Hippocampal formation (tissue), 2 donors: ENCODE results near the gene MRPL58.
"Not testable (repeated sequence)": the region's sequence is repeated elsewhere in the genome, so short reads cannot be mapped to it uniquely, and the experiment has no call there.

Experiments used
- DNase-seq, 2 donors: peaks; one replicate each; lab custom pipeline; 2025; lab: John Stamatoyannopoulos, UW

The MRPL58 gene

GRCh38 chr17:74987418-74987908 is 25.0 kb upstream of the MRPL58 start, which contains the start of gene CDR2L:
Gene CDR2L, plus strand, starts transcription at chr17:74987632. Its CDS starts 412 bp downstream, at chr17:74988044.
- DNase-seq = peak; percentile 92 to 97

GRCh38 chr17:74987909-74988711 is 24.4 kb upstream of the MRPL58 start:
- peak; percentile 71 to 78 for DNase-seq

GRCh38 chr17:74990581-74991105 is 21.8 kb upstream of the MRPL58 start:
- no peak for DNase-seq

GRCh38 chr17:74992223-74992622 is 20.2 kb upstream of the MRPL58 start:
- DNase-seq = no peak

- DNase-seq = no peak
Measured at GRCh38 chr17:74994440-74994839, 18.0 kb upstream of the MRPL58 start.

GRCh38 chr17:74995847-74996246 is 16.6 kb upstream of the MRPL58 start:
- no peak for DNase-seq

GRCh38 chr17:74998783-74999182 is 13.7 kb upstream of the MRPL58 start:
- DNase-seq = no peak

GRCh38 chr17:74999523-74999922 is 12.9 kb upstream of the MRPL58 start:
- no peak for DNase-seq

- DNase-seq = no peak
Measured at GRCh38 chr17:75001915-75002843, 10.3 kb upstream of the MRPL58 start.

- no peak for DNase-seq
Measured at GRCh38 chr17:75003070-75003956, 9.2 kb upstream of the MRPL58 start.

GRCh38 chr17:75003957-75004355 is 8.5 kb upstream of the MRPL58 start:
- DNase-seq = no peak

- no peak for DNase-seq
Measured at GRCh38 chr17:75004371-75004770, 8.1 kb upstream of the MRPL58 start.

GRCh38 chr17:75005291-75005690 is 7.2 kb upstream of the MRPL58 start:
- DNase-seq = no peak

- DNase-seq = not testable (repeated sequence)
Measured at GRCh38 chr17:75006084-75006483, 6.4 kb upstream of the MRPL58 start.

GRCh38 chr17:75006653-75007052 is 5.8 kb upstream of the MRPL58 start:
- no peak for DNase-seq

- no peak for DNase-seq
Measured at GRCh38 chr17:75008373-75008772, 4.1 kb upstream of the MRPL58 start.

- DNase-seq = no peak
Measured at GRCh38 chr17:75009139-75009724, 3.2 kb upstream of the MRPL58 start.

GRCh38 chr17:75010683-75011400 is 1.6 kb upstream of the MRPL58 start:
- DNase-seq = no peak

- DNase-seq = peak; percentile 43 to 62
Measured at GRCh38 chr17:75011401-75012095, 922 bp upstream of the MRPL58 start.

- no peak for DNase-seq
Measured at GRCh38 chr17:75012096-75012345, 449 bp upstream of the MRPL58 start.
